ENCODE results near the gene NLE1. TPM values are rescaled to one million over a fixed set of nuclear protein-coding genes. Genes with fewer than 3 reads are reported as not detected.

Gene NLE1
- total RNA-seq, 1 donor from 2014 or later, result 25.8 TPM

- Histone ChIP-seq H3K9me3 (no peaks in the 10 kb centered on the region), H3K27ac (no peak overlapping the region), H3K27me3 (no peaks in the 10 kb centered on the region), H3K4me1 (peaks cover 7% of the 10 kb centered on the region), H3K4me3 (no peak overlapping the region), H3K36me3 (no peaks in the 10 kb centered on the region)
- DNase-seq (ENCODE audit: extremely low spot score in 2 of 2), result no peak
- TF ChIP-seq POLR2A (IDR thresholded peaks at IDR 0.05), result no peak
- intact Hi-C loops (cut with DNase I), result loop anchor here (10.0 kb wide), 1 partner anchor 365 kb away; the partner anchor contains the start of gene SLFN12L
Measured at GRCh38 chr17:35169835-35170363, 27.8 kb upstream of the NLE1 start.

GRCh38 chr17:35167666-35168065 lies 25.6 kb upstream of the NLE1 start:
- intact Hi-C loops (cut with DNase I), result no loop called here
- Histone ChIP-seq H3K27me3 (no peaks in the 10 kb centered on the region), H3K4me1 (peaks cover 7% of the 10 kb centered on the region), H3K36me3 (no peaks in the 10 kb centered on the region), H3K9me3 (no peaks in the 10 kb centered on the region), H3K4me3 (no peak overlapping the region), H3K27ac (no peak overlapping the region)
- no peak for TF ChIP-seq POLR2A (IDR thresholded peaks at IDR 0.05)
- no peak for TF ChIP-seq CTCF (IDR thresholded peaks at IDR 0.05)
- no peak for TF ChIP-seq POLR2AphosphoS5 (IDR thresholded peaks at IDR 0.05; ENCODE audit: insufficient read depth in 1 of 2, low read depth in 1 of 2)
- no peak for DNase-seq (ENCODE audit: extremely low spot score in 2 of 2)

GRCh38 chr17:35167046-35167445 lies 24.9 kb upstream of the NLE1 start:
- intact Hi-C loops (cut with DNase I), result no loop called here
- no peaks in the 10 kb centered on the region for H3K36me3 ChIP-seq
- H3K4me3 ChIP-seq, result no peak overlapping the region
- no peak overlapping the region for H3K27ac ChIP-seq
- no peaks in the 10 kb centered on the region for H3K27me3 ChIP-seq
- DNase-seq (ENCODE audit: extremely low spot score in 2 of 2), result no peak
- TF ChIP-seq POLR2AphosphoS5 (IDR thresholded peaks at IDR 0.05; ENCODE audit: insufficient read depth in 1 of 2, low read depth in 1 of 2) (no peak), CTCF (IDR thresholded peaks at IDR 0.05) (no peak), POLR2A (IDR thresholded peaks at IDR 0.05) (no peak)
- H3K4me1 ChIP-seq, result peaks cover 7% of the 10 kb centered on the region
- no peaks in the 10 kb centered on the region for H3K9me3 ChIP-seq

- H3K36me3 ChIP-seq, result no peaks in the 10 kb centered on the region
- H3K27ac ChIP-seq, result no peak overlapping the region
- H3K9me3 ChIP-seq, result no peaks in the 10 kb centered on the region
- no peaks in the 10 kb centered on the region for H3K27me3 ChIP-seq
- no peak for DNase-seq (ENCODE audit: extremely low spot score in 2 of 2)
- no peak overlapping the region for H3K4me3 ChIP-seq
- TF ChIP-seq POLR2AphosphoS5 (IDR thresholded peaks at IDR 0.05; ENCODE audit: insufficient read depth in 1 of 2, low read depth in 1 of 2) (no peak), POLR2A (IDR thresholded peaks at IDR 0.05) (no peak), CTCF (IDR thresholded peaks at IDR 0.05) (no peak)
- intact Hi-C loops (cut with DNase I), result no loop called here
- peaks cover 2% of the 10 kb centered on the region for H3K4me1 ChIP-seq
Measured at GRCh38 chr17:35166526-35166925, 24.4 kb upstream of the NLE1 start.

- intact Hi-C loops (cut with DNase I), result no loop called here
- no peaks in the 10 kb centered on the region for H3K9me3 ChIP-seq
- H3K27ac ChIP-seq, result no peak overlapping the region
- no peak overlapping the region for H3K4me3 ChIP-seq
- H3K36me3 ChIP-seq, result no peaks in the 10 kb centered on the region
- TF ChIP-seq CTCF (IDR thresholded peaks at IDR 0.05) (no peak), POLR2AphosphoS5 (IDR thresholded peaks at IDR 0.05; ENCODE audit: insufficient read depth in 1 of 2, low read depth in 1 of 2) (no peak), POLR2A (IDR thresholded peaks at IDR 0.05) (no peak)
- H3K4me1 ChIP-seq, result no peaks in the 10 kb centered on the region
- DNase-seq (ENCODE audit: extremely low spot score in 2 of 2), result no peak
- H3K27me3 ChIP-seq, result no peaks in the 10 kb centered on the region
Measured at GRCh38 chr17:35164716-35165115, 22.6 kb upstream of the NLE1 start.
